ENCODE results near the gene HSDL2.

GRCh38 chr9:112500842-112501241 is 120.9 kb downstream of the HSDL2 start:
- TF ChIP-seq CTCF (IDR thresholded peaks at IDR 0.05) (no peak), POLR2A (IDR thresholded peaks at IDR 0.05) (no peak)

All from heart left ventricle (tissue), 13 donors.